GM23248 (cell line): ENCODE results near the gene ZNF652.

Experiments used
- EZH2 ChIP-seq: fragments of 200-600 bp; sonication (generic); IDR thresholded peaks from 2 replicates; pipeline ENCODE4 v1.6.1; 2018; ENCODE audit warnings: antibody characterized with exemption, mild to moderate bottlenecking; ENCODE audit not compliant: insufficient read depth, poor library complexity, severe bottlenecking
- EZH2phosphoT487 ChIP-seq: fragments of 200-600 bp; sonication (generic); IDR thresholded peaks from 2 replicates; pipeline ENCODE4 v1.6.1; 2018; ENCODE audit warnings: antibody characterized with exemption, moderate library complexity, mild to moderate bottlenecking, low read depth; ENCODE audit not compliant: insufficient read depth

GRCh38 chr17:49402706-49403105, 40.7 kb upstream of the ZNF652 start:
- TF ChIP-seq EZH2 (no peak), EZH2phosphoT487 (no peak)
